Measurements from ENCODE around the gene CDK5RAP2.
"Not testable (repeated sequence)": the region's sequence is repeated elsewhere in the genome, so short reads cannot be mapped to it uniquely, and the experiment has no call there.

The CDK5RAP2 gene

DNA sequence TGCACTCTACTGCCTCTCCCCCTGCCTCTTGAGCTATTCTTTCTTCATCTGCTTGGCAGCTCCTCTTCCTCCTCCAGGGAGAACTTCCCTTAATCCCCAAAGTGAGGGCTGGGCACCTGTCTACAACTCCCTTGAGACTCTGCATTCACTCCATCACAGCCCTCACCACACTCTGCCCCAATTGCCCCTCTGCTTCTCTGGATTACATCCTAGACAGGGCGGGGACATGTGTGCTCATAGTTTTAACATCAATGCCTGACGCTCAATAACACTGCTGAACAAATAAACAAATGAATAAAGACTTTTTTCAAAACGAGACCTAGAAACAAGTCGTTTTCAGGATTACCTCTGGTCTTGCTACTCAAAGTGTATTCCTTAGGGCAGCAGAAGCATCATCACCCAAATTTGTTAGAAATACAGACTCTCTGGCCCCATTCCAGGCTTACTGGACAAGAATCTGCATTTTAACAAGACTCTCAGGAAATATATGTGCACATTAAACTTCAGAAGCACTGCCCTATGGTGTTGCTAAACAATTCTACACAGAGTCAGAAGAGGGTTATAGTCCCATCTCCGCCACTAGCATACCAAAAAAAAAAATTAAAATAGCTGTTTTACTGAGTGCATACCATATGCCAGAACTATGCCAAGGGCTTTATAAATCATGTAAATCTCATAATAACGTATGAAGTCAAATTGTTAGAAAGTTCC is 115.6 kb downstream of the CDK5RAP2 start:
- Histone ChIP-seq H3K27me3 (ENCODE audit: insufficient read depth, low read length, poor library complexity, severe bottlenecking) (no peaks in the 10 kb centered on the region), H3K4me1 (ENCODE audit: insufficient read depth, low read length, poor library complexity, severe bottlenecking) (no peaks in the 10 kb centered on the region), H3K9me3 (ENCODE audit: insufficient read depth, low read depth, low read length) (no peaks in the 10 kb centered on the region), H3K4me3 (ENCODE audit: low read length, poor library complexity, severe bottlenecking) (no peak overlapping the region), H3F3A (ENCODE audit: low read depth) (no peaks in the 10 kb centered on the region), H3K36me3 (ENCODE audit: insufficient read depth, low read length) (peaks cover 70% of the 10 kb centered on the region), H3K4me2 (ENCODE audit: low read depth, low read length, poor library complexity, severe bottlenecking) (no peak overlapping the region), H3K79me2 (ENCODE audit: insufficient read depth, low read length) (no peaks in the 10 kb centered on the region), H4K20me1 (ENCODE audit: insufficient read depth, low read length, poor library complexity, severe bottlenecking) (no peaks in the 10 kb centered on the region), H3K9ac (ENCODE audit: low read depth, low read length, poor library complexity, severe bottlenecking) (no peak overlapping the region), H2AFZ (ENCODE audit: low read length) (no peak overlapping the region), H3K9me2 (replicated peaks; ENCODE audit: low read depth, low read length) (no peaks in the 10 kb centered on the region)
- TF ChIP-seq CTCF (conservative IDR thresholded peaks at IDR 0.05; ENCODE audit: low read length) (no peak), EZH2phosphoT487 (IDR thresholded peaks at IDR 0.05; ENCODE audit: borderline replicate concordance) (no peak)

DNA sequence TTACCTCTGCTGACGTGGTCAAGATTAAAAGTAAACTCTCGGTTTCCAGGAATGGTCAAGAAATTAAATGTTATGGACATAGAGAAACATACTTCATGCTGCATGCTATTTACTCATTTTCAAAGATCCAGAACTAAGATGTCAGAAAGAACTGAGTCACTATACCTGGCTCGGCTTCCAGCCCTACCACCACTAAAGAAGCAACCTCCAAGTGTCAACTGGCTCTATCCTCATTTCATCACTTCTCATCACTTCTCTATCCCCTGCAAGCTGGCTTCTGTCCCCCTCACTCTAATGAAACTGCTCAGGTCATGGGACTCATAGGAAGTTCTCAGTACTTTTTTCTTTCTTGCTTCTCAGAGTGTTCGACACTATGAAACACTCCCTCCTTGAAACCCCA is 116.2 kb downstream of the CDK5RAP2 start:
- no peaks in the 10 kb centered on the region for H4K20me1 ChIP-seq (ENCODE audit: insufficient read depth, low read length, poor library complexity, severe bottlenecking)
- no peaks in the 10 kb centered on the region for H3K9me3 ChIP-seq (ENCODE audit: insufficient read depth, low read depth, low read length)
- H3K79me2 ChIP-seq (ENCODE audit: insufficient read depth, low read length), result no peaks in the 10 kb centered on the region
- H3K36me3 ChIP-seq (ENCODE audit: insufficient read depth, low read length), result peaks cover 69% of the 10 kb centered on the region
- no peak overlapping the region for H3K4me3 ChIP-seq (ENCODE audit: low read length, poor library complexity, severe bottlenecking)
- H3K9ac ChIP-seq (ENCODE audit: low read depth, low read length, poor library complexity, severe bottlenecking), result no peak overlapping the region
- TF ChIP-seq EZH2phosphoT487 (IDR thresholded peaks at IDR 0.05; ENCODE audit: borderline replicate concordance) (no peak), CTCF (conservative IDR thresholded peaks at IDR 0.05; ENCODE audit: low read length) (no peak)
- H2AFZ ChIP-seq (ENCODE audit: low read length), result no peak overlapping the region
- H3K4me2 ChIP-seq (ENCODE audit: low read depth, low read length, poor library complexity, severe bottlenecking), result no peak overlapping the region
- H3K9me2 ChIP-seq (replicated peaks; ENCODE audit: low read depth, low read length), result no peaks in the 10 kb centered on the region
- H3K27me3 ChIP-seq (ENCODE audit: insufficient read depth, low read length, poor library complexity, severe bottlenecking), result no peaks in the 10 kb centered on the region
- H3F3A ChIP-seq (ENCODE audit: low read depth), result no peaks in the 10 kb centered on the region
- no peaks in the 10 kb centered on the region for H3K4me1 ChIP-seq (ENCODE audit: insufficient read depth, low read length, poor library complexity, severe bottlenecking)

GRCh38 chr9:120461677-120462076 is 118.3 kb downstream of the CDK5RAP2 start:
- peaks cover 71% of the 10 kb centered on the region for H3K36me3 ChIP-seq (ENCODE audit: insufficient read depth, low read length)

DNA sequence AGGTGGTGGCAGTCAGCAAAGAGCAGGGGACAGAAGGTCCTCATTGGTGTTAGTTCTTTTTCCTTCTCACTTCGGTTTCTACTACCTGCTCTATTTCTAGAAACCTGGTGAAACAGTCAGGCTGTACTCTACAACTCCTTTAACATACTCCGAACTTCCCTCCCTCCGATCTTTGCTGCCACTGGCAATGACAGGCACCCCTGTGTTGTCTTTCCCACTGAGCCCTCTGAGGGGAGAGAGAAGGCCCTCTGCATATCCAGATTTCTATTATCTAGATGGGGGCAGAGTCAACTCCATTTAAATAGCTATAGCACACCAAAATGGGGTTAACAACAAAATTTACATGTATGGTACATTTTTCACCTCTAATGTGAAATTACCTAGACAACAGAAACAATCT is 123.7 kb downstream of the CDK5RAP2 start:
- TF ChIP-seq EZH2phosphoT487 (IDR thresholded peaks at IDR 0.05; ENCODE audit: borderline replicate concordance) (no peak), CTCF (conservative IDR thresholded peaks at IDR 0.05; ENCODE audit: low read length) (no peak)
- Histone ChIP-seq H3K4me2 (ENCODE audit: low read depth, low read length, poor library complexity, severe bottlenecking) (no peak overlapping the region), H3K9ac (ENCODE audit: low read depth, low read length, poor library complexity, severe bottlenecking) (no peak overlapping the region), H3K9me2 (replicated peaks; ENCODE audit: low read depth, low read length) (no peaks in the 10 kb centered on the region), H3K4me3 (ENCODE audit: low read length, poor library complexity, severe bottlenecking) (no peak overlapping the region), H3K79me2 (ENCODE audit: insufficient read depth, low read length) (no peaks in the 10 kb centered on the region), H3K4me1 (ENCODE audit: insufficient read depth, low read length, poor library complexity, severe bottlenecking) (no peaks in the 10 kb centered on the region), H3K36me3 (ENCODE audit: insufficient read depth, low read length) (peaks cover 95% of the 10 kb centered on the region), H2AFZ (ENCODE audit: low read length) (no peak overlapping the region), H3K27me3 (ENCODE audit: insufficient read depth, low read length, poor library complexity, severe bottlenecking) (no peaks in the 10 kb centered on the region), H4K20me1 (ENCODE audit: insufficient read depth, low read length, poor library complexity, severe bottlenecking) (no peaks in the 10 kb centered on the region), H3K9me3 (ENCODE audit: insufficient read depth, low read depth, low read length) (no peaks in the 10 kb centered on the region), H3F3A (ENCODE audit: low read depth) (no peaks in the 10 kb centered on the region)

More at GRCh38 chr9:120461677-120462076, 118.3 kb downstream of the CDK5RAP2 start:
- not testable (repeated sequence) for H3K4me3 ChIP-seq (ENCODE audit: low read length, poor library complexity, severe bottlenecking); H4K20me1 ChIP-seq (ENCODE audit: insufficient read depth, low read length, poor library complexity, severe bottlenecking); H2AFZ ChIP-seq (ENCODE audit: low read length); H3K4me1 ChIP-seq (ENCODE audit: insufficient read depth, low read length, poor library complexity, severe bottlenecking); H3K4me2 ChIP-seq (ENCODE audit: low read depth, low read length, poor library complexity, severe bottlenecking); H3K9ac ChIP-seq (ENCODE audit: low read depth, low read length, poor library complexity, severe bottlenecking); H3K9me3 ChIP-seq (ENCODE audit: insufficient read depth, low read depth, low read length); H3K27me3 ChIP-seq (ENCODE audit: insufficient read depth, low read length, poor library complexity, severe bottlenecking); H3F3A ChIP-seq (ENCODE audit: low read depth); H3K79me2 ChIP-seq (ENCODE audit: insufficient read depth, low read length); H3K9me2 ChIP-seq (replicated peaks; ENCODE audit: low read depth, low read length)
